Fibroblast of lung (primary cell): Measurements from ENCODE around the gene TEKT1.

ENCODE experiments used
- CTCF ChIP-seq, 2 donors: IDR thresholded peaks in 1 of 2; conservative IDR thresholded peaks in 1 of 2; 1 replicate in 1 of 2; 2 replicates in 1 of 2; pipeline ENCODE4 v1.5.1; 2011 to 2012; ENCODE audit warnings: low read length in 2 of 2, control low read depth in 1 of 2, inconsistent platforms in 1 of 2, low read depth in 1 of 2, mild to moderate bottlenecking in 1 of 2
- EZH2 ChIP-seq: IDR thresholded peaks from 2 replicates; pipeline ENCODE4 v1.5.1; 2012; ENCODE audit warnings: low read length, control low read depth, mild to moderate bottlenecking; ENCODE audit errors: missing control alignments

GRCh38 chr17:6815775-6816174, 15.8 kb downstream of the TEKT1 start:
- TF ChIP-seq CTCF (conservative IDR thresholded peaks at IDR 0.05 in 1 of 2, IDR thresholded peaks at IDR 0.05 in 1 of 2; ENCODE audit: low read depth in 1 of 2, low read length in 2 of 2): no peak
- no peak for TF ChIP-seq EZH2
